Pons (tissue), 1 donor: ENCODE results near the gene COL23A1.
"Not testable (repeated sequence)": the region's sequence is repeated elsewhere in the genome, so short reads cannot be mapped to it uniquely, and the experiment has no call there.

Source experiments
- DNase-seq: peaks from one replicate; pipeline ENCODE4 v3.0.0-alpha.2; 2016; ENCODE audit warnings: low spot score

The COL23A1 gene

DNA sequence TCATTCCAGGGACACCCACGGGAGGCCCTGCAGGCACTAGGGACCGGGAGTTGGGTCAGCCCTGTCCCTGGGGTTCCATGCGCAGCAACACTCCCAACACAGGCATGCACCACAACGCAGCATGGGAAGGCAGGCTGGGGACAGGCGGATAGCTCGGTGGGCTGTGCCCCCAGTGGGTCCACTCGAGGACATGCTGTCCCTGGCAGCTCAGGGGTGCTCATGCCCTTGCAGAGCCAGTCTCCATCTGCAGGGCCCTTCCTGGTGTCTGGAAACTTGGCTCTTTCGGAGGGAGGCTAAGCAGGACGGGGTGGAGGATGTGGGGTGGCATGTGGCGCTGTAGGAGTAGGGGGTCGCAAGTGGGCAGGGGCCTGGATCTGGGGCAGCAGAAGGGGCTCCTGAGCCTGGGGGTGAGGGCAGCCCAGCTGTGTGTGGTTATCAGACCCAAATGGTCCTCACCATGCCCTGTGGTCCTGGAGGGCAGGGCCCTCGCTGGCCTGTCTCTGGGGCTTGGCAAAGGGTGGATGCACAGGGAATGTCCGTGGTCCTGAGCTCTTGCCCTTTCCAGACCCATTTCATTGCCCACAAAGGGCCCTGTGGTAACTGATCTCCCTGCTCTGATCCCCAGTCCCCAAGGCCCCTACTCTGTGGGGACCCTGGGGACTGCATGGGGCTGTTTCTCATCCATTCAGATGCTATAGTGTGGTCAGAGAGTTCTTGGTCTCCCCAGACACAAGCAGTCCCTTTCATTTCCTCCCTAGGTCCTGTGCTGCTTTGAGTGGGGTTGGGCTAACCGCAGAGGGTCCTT, 267.3 kb downstream of the COL23A1 start:
- DNase-seq: no peak

DNA sequence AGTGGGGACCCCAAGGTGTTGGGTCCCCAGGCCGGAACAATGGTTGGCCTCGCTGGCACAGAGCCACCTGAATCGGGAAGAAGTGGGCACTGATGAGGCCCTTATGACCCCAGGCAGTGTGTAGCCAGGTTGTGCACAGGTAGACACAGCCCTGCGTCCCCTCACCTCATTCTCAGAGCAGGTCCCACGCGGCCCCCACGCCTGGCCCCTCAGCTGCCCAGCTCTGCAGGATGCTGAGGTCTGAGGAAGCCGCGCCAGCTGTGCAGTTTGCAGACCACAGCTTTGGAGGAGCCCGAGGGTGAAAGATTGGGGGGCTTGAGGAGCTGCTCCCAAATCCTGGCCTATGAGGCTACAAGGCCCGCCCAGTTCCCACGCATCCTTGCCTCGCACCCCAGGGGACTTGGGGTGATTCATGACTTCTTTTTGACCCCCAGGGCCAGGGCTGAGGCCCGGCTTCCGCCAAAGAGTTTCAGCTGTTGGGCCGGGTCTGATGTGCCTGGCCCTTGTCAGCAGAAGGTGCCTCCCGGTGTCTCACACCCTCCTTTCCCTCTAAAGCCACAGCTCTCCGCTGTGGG, 269.8 kb downstream of the COL23A1 start:
- DNase-seq: no peak

DNA sequence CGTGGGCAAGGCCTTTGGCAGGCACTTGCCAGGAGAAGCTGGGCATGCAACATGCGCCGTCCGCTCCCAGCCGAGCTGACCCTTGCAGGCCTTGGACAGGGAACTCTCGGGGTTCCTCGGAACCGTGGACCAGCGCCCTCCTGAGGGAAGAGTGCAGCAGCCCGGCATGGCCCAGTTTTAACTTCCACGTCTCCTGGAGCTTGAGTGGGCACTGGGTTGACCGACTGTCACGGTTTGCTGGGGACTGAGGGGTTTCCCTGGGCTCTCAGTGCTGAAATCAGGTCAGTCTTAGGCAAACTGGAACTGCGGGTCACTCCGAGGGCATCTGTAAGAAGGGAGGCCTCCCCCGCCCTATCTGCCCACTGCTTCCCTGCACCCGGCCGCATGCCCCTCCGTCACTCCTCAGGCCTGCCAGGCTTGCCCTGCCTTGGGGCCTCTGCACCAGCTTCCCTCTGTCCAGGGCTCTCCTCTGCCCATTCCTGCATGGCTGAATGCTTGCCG, 270.6 kb downstream of the COL23A1 start:
- DNase-seq: no peak

DNA sequence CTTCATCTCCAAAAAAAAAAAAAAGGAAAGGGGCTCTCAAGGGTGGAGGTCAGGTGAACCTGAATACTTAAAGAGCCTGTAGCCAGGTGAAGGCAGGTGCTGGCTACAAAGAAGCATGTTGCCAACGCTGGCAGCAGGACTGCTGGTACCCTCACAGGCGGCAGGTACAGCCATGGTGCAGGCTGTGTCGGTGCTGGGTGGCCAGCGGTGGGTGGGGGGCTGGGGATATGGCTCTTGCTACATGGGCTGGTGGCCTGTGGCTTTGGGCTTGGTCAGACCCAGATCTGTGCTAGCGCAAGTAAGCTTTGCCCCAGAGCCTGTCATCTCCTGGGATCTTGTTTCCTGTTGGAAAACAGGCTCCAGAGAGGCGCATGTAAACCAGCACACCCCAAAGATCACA, 271.3 kb downstream of the COL23A1 start:
- no peak for DNase-seq

DNA sequence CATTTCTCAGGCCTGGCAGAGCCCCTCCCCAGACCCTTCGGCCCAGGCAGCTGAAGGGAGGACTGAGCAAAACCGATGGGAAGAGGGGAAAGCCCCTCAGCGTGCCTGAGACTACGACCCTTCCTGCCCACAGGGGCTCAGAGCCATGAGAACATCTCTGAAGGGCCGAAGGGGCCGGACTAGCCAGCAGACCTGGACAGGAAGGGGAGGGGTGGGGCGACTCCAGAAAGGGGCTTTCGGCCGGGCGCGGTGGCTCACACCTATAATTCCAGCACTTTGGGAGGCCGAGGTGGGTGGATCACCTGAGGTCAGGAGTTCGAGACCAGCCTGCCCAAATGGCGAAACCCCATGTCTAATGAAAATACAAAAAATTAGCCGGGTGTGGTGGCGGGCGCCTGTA, 271.8 kb downstream of the COL23A1 start:
- DNase-seq: no peak

DNA sequence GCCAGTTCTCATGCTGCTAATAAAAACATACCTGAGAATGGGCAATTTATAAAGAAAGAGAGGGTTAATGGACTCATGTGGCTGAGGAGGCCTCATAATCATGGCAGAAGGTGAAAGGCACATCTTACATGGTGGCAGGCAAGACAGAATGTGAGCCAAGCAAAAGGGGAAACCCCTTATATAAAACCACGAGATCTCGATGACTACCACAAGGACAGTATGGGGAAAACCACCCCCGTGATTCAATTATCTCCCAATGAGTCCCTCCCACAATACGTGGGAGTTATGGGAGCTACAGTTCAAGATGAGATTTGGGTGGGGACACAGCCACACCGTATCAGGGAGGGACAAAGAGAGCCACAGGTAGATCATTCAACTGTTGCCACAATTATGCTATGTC, 272.5 kb downstream of the COL23A1 start:
- DNase-seq: not testable (repeated sequence)

DNA sequence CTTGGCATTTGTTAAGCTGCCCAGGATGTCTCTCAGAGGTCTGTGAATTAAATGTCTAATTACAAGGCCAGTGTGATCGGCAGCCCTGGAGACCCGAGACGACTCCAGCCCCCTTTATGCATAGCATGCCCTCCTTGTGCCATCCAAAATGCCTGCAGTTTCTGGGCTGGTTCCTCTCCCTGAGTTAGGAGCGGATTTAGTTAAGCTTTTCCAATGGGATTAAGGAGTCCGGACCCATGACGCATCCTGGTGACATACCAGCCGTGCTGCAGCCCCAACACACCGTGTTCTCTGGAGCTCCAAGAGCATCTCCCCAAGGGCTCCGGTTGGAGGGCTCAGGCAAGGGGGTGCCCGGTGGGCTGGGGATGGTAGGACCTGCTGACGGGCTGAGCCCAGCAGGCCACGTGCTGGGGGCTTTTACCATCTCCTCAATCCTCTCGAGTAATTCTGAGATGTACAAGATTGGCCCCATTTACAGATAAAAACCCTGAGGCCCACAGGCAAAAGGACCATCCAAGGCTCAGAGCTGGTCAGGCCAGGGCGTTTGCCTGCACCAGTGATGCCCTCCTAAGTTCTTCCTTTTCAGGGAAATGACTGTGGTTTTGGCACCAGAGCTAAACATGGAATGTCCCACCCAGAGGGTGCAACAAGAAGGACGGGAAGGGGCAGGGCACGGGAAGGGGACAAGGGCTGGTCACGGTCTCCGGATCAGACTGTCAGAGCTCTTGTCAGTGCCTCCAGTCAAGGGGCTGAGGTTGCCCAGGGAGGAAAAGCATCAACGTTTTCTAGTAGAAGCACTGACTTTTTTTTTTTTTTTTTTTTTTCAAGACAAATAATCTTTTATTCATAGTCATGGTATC, 275.0 kb downstream of the COL23A1 start:
- DNase-seq: no peak

DNA sequence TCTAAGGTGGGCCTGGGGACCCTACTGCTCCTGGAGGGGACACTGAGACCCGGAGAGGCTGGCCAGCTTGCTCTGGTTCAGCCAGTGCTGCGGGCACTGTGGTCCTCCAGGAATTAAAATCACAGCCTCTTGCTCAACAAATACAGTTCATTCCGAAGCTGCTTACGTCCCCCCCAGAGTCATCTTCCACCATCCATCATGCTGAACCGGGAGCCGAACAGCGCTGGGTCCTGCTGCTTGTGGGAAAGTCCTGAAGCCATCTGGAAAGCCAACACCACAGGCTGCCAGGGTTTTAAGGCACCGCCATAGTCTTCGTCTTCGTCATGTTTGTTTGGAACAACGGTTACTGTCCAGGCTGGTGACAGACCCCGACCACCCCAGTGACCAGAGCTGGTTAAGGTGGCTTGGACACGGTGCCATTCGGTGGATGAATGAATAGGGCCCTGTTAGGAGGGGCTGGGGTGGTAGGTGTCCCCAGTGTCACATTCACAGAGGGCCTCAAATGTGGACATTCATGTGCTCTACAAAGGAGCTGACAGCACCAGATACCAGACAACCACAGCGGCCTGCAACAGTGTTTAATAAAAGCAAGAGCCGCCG, 276.0 kb downstream of the COL23A1 start:
- no peak for DNase-seq

DNA sequence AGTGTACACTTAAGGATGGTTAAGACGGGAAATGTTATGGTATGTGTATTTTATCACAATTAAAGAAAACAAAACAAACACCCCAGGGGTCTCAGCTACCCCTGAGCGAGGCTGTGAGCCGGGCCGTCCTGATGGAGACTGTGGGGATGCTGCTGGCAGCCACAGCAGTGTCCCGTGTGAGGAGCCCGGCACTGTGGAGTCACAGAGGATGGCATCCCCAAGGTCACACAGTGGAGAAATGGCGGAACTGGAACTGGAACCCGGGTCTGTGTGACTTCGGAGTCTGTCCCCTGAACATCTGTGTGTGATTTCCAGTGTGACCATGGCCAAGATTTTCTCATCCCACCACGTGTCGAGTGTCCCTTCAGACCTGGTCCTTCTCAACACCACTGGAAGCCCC, 276.9 kb downstream of the COL23A1 start:
- no peak for DNase-seq

DNA sequence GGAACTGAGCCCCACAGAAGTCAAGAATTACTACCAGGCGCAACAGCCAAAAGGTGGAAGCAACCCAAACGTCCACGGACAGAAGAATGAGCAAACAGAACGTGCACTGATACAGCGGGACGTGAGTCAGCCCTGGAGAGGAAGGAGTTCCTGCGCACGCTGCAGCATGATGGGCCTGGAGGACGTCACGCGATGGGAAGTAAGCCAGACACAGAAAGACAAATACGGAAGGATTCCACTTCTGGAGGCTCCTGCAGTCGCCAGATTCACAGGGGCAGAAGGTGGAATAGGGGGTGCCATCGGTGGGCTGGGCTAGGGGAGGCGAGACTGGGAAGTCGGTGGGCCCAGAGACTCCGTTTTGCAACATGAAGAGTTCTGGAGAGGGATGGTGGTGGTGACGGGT, 277.3 kb downstream of the COL23A1 start:
- DNase-seq: no peak

DNA sequence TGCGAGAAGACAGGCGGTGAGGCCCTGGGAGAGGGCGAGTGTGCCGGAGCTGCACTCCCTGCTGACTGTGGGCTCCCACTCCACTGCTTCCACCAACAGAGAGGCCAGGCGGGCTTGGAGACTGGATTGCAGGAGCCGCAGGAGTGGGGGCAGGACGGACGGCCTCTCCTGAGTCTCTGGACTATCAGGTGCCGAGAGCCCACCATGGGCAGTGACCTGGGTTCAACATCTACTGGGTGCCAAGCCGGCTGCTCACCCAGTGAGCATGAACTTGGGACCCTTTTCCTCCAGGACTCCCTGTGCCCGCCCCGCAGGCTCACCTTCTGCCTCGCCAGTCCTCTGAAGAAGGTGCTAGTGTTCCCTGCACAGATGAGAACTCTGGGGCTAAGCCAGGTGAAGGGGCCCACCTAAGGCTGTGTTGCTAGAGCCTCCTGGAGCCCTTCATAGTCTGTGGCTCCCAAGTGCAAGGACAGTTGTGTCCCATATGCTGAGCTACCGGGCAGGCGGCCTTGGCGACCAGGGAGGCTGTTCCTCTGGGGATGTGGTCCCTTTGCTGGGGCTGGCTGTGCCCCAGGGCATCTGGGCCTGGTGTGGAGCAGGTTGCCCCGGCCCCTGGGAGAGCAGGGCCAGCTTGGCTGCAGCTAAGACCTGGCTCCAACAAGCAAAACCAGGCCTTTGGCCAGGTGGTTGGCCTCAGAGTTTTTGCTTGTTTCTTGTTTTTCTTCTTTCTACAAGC, 279.9 kb downstream of the COL23A1 start:
- no peak for DNase-seq

DNA sequence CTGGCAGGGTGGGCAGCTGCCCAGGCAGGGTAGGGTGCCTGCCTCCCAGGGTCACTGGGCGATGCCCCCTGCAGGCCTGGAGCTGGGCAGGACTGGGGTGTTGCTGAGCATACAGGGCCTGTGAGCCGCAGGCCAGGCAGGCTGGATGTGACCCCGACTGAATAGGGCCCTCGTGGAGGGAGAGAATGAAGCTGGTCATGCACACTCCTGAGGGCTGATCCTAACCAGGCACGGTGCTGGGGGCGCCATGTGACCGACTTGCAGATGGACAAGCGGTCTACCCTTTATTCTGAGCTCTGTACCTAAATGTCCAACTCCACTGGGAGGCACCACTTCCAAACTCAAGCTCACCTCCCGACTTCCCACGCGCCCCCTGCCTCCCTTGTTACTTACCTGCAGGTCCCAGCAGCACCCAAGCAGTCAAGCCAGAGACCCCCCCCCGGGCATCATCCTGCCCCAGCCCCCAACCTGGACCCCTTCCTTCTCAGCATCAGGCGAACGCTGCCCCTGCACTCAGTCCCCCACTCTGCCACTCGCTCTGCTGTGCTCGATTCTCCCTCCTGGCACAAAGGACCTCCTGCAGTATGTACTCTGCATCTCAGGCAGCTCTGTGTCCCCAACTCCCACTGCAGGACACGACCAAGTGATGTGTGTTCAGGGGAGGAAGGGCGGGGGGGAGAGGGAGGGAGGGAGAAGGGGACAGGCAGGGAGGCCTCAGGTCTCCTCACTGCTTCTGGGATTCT, 280.8 kb downstream of the COL23A1 start:
- no peak for DNase-seq

DNA sequence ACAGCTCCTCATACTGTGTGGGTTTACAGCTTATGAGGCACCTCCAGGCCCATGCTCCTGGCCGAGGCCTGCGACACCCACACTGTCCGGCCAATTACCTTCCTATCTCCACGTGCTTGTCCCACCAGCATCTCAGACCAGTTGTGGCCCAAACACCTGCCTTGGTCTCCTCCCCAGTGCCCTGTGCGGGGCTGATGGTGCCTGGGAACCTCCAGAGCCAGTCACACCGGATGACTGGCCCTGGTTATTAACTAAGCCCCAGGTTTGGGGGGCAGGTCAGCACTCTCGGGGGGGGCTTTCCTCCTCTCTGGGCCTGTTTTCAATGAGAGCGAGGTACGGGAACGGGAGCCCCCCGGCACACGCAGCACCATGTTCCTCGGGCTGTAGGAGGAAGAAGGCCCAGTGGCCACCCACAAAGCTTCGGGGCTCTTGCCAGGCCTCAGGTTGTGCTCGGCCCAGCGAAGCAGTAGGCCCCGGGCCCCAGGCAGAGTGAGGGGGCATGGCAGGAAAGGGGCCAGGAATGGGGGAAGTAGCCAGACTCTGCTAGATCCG, 281.6 kb downstream of the COL23A1 start:
- DNase-seq: no peak

DNA sequence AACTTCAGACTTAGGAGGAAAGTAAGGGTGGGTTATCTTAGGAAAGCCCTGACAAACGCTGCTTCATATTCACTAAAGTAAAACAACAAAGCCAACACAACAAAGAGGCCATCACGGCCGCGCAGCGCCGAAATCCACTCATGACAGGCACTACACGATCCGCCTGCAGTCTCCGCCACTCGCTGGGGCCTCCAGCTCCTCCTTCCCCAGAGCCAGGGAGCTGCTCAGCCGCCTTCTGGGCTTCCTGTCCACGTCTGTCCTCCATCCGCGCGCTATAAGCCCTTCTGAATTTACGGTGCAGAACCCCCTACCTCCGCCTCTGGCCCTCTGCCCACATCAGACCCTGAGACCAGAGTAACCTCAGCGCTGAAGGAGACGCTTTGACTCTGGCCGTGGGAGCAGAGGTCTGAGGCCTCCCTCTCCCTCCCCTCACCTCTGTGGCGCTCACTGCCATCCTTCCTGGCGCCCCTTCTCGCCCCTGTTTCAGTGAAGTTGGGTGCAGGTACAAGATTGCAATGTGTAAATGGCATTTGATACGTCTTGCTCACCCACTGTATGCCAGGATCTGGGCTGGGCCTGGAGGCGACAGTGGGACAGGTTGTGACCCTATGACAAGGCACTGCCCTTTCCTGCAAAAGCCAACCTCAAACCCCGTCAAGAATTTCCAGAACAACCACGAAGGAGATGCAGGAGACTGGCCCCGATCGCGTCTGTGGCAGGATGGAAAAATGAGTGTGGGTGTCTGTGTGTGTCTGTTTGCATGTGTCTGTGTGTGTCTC, 282.7 kb downstream of the COL23A1 start:
- DNase-seq: no peak

DNA sequence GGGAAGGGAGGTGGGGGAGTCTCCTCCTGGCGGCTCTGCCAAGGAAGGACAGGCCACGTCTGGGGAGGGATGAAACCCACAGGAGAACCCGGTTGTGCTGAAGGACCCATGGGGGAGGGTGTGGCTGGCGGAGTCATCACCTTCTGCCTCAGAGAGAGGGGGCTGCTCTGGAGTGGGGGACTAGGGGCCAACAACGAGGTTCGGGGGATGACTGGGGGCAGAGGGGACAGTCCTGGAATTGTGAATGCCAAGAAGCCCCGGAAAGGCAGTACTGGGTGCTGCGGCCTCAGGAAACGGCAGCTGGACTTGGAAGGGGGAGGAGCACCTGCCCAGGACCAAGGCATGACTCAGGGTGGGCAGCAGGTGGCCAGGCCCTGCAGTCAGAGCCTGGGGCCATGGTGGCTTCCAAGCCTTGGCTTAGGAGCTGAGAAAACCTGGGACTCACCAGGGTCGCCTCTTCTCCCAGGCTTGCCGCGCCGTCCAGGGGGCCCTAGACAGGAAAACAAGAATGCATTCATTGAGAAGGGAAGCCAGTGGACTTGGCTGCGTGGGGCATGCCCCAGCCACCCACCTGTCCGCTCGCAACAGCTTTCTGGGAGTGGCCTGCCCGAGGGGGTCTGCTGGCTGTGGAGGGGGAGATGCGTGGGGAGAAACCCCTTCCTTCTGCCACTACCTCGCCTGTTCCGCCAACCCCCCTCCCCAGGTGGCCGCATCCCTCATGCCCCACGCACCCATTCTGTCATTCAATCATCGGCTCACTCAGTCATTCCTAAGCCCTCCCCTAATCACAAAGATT, 283.6 kb downstream of the COL23A1 start:
- DNase-seq: no peak

DNA sequence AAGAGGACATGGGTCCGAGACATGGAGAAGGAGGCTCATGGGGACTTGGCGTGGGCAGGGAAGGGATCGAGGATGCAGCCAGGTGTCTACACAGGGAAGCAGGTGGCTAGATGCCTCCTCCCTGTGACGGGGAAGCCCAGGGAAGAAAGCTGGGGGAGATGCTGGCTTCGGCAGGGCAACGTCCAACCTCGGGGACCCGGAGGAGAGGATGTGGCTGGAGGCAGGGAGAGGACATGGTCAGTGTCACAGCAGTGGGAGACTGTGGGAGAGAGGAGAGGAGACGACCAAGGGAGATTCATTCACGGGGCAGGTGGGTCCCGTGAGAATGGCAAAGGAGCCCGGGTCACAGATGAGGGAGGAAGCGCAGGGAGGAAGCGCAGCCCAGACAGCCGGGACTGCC, 284.4 kb downstream of the COL23A1 start:
- DNase-seq: no peak

DNA sequence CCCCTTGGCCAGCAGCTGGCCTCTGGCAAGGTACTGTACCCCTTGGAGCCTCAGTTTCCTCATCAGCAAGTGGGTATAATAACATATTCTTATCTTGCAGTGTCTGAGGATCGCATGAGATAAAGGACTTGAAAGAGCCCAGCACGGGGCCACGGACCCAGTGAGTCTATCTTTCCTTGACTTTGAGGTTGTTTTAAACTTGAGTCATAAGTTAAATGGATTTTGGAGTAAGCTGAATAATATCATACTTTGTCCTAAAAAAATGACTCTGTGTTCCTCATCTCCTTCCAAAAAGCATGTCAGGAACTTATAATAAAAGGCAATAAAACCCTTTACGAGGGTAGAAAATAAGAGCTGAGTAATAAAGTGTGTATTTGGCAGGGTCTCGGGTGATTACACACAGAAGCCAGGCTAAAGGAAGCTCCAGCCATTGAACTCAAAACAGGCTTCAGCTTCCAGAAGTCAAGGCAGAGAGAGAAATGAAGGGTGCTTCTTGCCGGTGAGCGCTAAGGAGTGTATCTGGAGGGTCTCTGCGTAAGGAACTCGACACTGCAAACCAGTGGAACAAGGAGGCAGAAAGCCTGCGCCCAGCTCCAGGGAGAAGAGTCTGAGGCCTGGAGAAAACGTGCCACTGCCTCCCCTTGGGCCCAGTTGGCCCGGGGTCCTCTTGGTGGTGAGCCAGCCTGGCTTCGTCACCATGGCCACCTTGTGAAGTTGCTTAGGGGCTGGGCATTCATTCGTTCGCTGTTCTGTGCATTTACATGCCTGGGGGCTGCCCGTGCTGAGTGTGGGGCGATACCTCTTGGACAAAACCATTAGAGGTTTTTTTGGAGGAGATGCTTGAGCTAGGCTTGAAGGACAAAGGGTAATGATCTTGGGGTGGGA, 285.2 kb downstream of the COL23A1 start:
- DNase-seq: no peak

DNA sequence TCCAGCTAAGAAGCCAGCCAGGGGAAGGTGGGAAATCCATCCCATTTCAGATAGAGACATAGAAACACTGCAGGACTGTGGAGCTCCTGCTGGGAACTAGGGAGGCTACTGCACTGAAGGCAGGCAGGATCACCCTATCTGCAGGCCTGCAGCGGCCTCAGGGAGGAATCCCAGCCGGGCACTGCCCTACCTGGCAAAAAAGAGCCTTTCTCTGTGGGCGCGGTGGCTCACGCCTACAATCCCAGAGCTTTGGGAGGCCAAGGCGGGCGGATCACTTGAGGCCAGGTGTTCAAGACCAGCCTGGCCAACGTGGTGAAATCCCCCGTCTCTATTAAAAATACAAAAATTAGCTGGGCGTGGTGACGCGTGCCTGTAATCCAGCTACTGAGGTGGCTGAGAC, 286.2 kb downstream of the COL23A1 start:
- DNase-seq: no peak
